Ovary (tissue), 9 donors: Measurements from ENCODE around the gene MAPKAP1. TPM values are rescaled to one million over a fixed set of nuclear protein-coding genes. Genes with fewer than 3 reads are reported as not detected.
A peak's percentile ranks its signal among the peaks of the same experiment; 100 is the strongest.

ENCODE experiments used
- DNase-seq, 5 donors: peaks; one replicate each; pipeline ENCODE4 v3.0.0-alpha.2; 2019 to 2020
- H3K27ac ChIP-seq, 2 donors: fragments of 200-600 bp; one replicate each; pipeline versions ENCODE4 v1.5.1 to v1.8.0; 2019 to 2022
- H3K27me3 ChIP-seq: fragments of 200-600 bp; one replicate; pipeline ENCODE4 v1.8.0; 2022
- H3K36me3 ChIP-seq: fragments of 200-600 bp; sonication (generic); one replicate; pipeline ENCODE4 v1.5.1; 2019
- H3K4me1 ChIP-seq: one replicate; pipeline ENCODE4 v1.8.1; 2013; ENCODE audit warnings: mild to moderate bottlenecking, moderate library complexity; ENCODE audit not compliant: insufficient read depth
- H3K4me3 ChIP-seq: fragments of 200-600 bp; sonication (generic); one replicate; pipeline ENCODE4 v1.5.1; 2017
- H3K9me3 ChIP-seq, 2 donors: fragments of 200-600 bp in 1 of 2; sonication (generic) in 1 of 2; one replicate each; pipeline versions ENCODE4 v1.5.1 to v1.8.1; 2013 to 2019; ENCODE audit warnings: mild to moderate bottlenecking in 1 of 2, moderate library complexity in 1 of 2
- EP300 ChIP-seq: sonication (generic); formaldehyde crosslinking; IDR thresholded peaks from one replicate; pipeline ENCODE4 v1.6.1; 2017; ENCODE audit warnings: antibody characterized with exemption
- POLR2A ChIP-seq: fragments of 450-650 bp; IDR thresholded peaks from one replicate; pipeline ENCODE4 v1.6.1; 2017; ENCODE audit warnings: antibody characterized with exemption, mild to moderate bottlenecking, moderate library complexity
- WGBS, 3 donors: extraction: QIAGEN DNeasy Blood & Tissue Kit in 1 of 3; methylation state at CpG; one replicate each; pipeline versions ENCODE4 v1.1.5 to v1.1.7; 2013 to 2017; 5-methylcytosine and 5-hydroxymethylcytosine counted together
- intact Hi-C, 4 donors: fragments of 100-400 bp; cut with DNase I; formaldehyde crosslinking; loops; one replicate each; pipeline versions ENCODE4 v1.11.0 to v1.15.1; 2022 to 2023
- polyA plus RNA-seq, 2 donors: library from polyadenylated mRNA; stranded (reverse); fragments of 200-250 nt in 1 of 2; fragments of 350-450 nt in 1 of 2; fragmentation: Illumina TruSeq in 1 of 2; extraction: RNeasy Lipid Tissue Mini Kit (QIAGEN cat#74804) in 1 of 2; gene quantifications; one replicate each; pipeline ENCODE4 v1.2.3, GENCODE V29; 2013 to 2014
- total RNA-seq, 7 donors: library from RNA; depleted of rRNA in 2 of 7; stranded (reverse); fragments of >200 nt in 2 of 7; fragmentation: NEBNext Ultra II Directional in 3 of 7; extraction: Animal tissue kit (Norgen Biotek cat#: 25700) in 3 of 7; gene quantifications; one replicate each; pipeline versions ENCODE4 v1.1.0 to v1.2.4, GENCODE V29; 2016 to 2023
- TF ChIP-seq, protein P1 (sequence below), 3 donors: fragments of 450-650 bp in 2 of 3; fragments of 200-600 bp in 1 of 3; IDR thresholded peaks; one replicate each; pipeline versions ENCODE4 v1.5.1 to v1.8.0; 2016 to 2022; ENCODE audit warnings: antibody characterized with exemption in 3 of 3, mild to moderate bottlenecking in 1 of 3
- donor health status: DM: no; HTN: no; CAD: no; lungs with moderate emphysema.
- donor health status: DM: no; HTN: no; CAD: no.
- donor health status: Bipolar disorder and iron deficiency.
- donor health status: DM: yes; HTN: yes; CAD: no.
- donor health status: DM: no; HTN: no; CAD: no.
- donor health status: DM: yes; HTN: yes; CAD: no.

The MAPKAP1 gene
- total and polyA plus RNA-seq, 9 donors = 43.3 to 86.5 (median 50.2) TPM

DNA sequence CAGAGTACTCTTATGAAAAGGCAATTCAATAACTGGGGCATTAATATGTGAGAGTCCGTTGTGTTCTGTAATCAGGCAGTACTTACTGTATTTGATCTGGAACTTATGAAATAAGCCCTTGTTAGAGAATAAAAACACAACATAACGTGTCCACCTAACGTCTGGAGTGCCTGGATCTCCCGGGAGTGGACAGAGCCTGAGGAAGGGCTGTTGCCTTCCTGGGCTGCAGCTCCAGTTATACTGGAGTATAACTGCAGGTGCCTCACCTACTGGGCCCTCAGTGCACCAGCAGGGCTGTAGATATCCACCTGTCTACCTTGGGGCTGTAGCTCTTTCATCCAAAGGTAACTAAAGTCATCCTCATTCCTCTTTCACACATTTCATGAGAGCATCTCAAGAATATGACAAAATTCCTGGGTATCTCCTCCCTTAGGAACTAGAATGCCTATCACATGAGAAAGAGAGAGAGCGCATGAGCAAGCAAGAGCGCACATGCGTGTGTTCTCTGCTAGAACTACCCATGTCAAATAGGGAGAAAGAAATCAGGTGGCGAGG, 245.3 kb downstream of the MAPKAP1 start:
- DNase-seq = no peak
- H3K36me3 ChIP-seq = no peaks in the 10 kb centered on the region
- H3K4me3 ChIP-seq = no peak overlapping the region
- intact Hi-C loops = no loop called here
- peaks cover 8% of the 10 kb centered on the region for H3K4me1 ChIP-seq
- TF ChIP-seq, protein P1, sequence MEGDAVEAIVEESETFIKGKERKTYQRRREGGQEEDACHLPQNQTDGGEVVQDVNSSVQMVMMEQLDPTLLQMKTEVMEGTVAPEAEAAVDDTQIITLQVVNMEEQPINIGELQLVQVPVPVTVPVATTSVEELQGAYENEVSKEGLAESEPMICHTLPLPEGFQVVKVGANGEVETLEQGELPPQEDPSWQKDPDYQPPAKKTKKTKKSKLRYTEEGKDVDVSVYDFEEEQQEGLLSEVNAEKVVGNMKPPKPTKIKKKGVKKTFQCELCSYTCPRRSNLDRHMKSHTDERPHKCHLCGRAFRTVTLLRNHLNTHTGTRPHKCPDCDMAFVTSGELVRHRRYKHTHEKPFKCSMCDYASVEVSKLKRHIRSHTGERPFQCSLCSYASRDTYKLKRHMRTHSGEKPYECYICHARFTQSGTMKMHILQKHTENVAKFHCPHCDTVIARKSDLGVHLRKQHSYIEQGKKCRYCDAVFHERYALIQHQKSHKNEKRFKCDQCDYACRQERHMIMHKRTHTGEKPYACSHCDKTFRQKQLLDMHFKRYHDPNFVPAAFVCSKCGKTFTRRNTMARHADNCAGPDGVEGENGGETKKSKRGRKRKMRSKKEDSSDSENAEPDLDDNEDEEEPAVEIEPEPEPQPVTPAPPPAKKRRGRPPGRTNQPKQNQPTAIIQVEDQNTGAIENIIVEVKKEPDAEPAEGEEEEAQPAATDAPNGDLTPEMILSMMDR (IDR thresholded peaks at IDR 0.05) = no peak
- TF ChIP-seq POLR2A = no peak
- TF ChIP-seq EP300 = no peak
- peak overlapping the region in 1 of 2 donors; percentile 21 for H3K27ac ChIP-seq
- no peaks in the 10 kb centered on the region for H3K9me3 ChIP-seq
- WGBS, 3 donors = 73 to 75% (median 73%) methylated on average over 8 of the region's 8 CpGs
- H3K27me3 ChIP-seq = no peaks in the 10 kb centered on the region

DNA sequence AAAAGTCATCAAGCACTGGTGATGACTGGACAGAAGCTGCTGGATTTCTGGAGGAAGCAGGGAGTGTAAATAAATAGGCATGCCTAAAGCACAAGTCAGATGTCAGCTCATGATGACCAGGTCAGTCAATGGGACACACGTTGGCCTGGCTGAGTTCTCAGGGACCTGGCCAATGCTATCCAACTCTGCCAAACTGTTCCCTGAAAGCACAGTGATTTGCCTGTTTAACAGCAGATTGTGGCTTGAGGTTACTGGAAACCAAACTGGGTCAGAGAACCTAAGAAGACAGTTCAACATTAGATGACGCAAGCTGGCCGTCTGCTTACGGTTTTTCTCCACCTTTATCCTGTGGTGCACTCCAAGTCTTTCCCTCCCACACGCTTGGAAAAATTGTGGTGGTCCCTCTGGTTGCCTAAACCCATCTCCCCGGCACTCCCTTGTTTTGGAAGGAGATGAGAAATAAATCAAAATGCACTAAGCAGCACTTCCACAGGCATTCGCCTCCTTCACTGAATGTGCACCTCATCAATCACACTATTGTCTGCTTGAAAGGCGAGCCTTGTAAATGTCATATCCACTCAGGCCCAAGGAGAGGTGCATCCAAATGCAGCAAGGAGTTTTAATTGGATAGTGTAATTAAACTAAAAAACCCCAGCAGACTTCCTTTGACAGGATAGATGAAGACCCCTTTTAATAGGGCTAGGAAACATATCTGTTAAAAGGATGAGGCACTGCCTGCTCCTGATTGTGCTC, 245.9 kb downstream of the MAPKAP1 start:
- TF ChIP-seq, protein P1 (IDR thresholded peaks at IDR 0.05) = no peak
- TF ChIP-seq POLR2A = no peak
- TF ChIP-seq EP300 = no peak
- Histone ChIP-seq H3K36me3 (no peaks in the 10 kb centered on the region), H3K27me3 (no peaks in the 10 kb centered on the region), H3K9me3 (no peaks in the 10 kb centered on the region), H3K4me1 (peaks cover 4% of the 10 kb centered on the region), H3K4me3 (no peak overlapping the region), H3K27ac (peak overlapping the region in 1 of 2 donors; percentile 21)
- intact Hi-C loops = no loop called here
- WGBS, 3 donors = 38 to 66% (median 43%) methylated on average over 8 of the region's 8 CpGs
- DNase-seq = peak; percentile 54 to 79 (median 68)

DNA sequence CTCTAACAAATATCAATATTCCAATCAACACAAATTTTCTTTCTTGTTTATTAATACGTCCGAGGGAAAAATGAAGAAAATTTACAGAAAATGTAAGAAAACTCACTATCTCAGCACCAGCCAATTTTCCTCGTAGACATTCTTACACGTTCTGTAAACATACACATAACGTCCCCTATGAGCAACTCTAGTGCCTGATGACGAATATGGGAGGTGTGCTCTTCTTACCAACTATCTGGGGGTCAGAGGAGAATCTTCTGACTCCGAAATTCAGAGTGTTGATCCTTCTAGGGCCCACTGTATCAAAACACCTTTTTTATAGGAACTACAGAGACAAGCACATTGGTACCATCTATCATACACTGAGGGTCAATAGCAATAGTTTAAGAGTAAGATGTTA, 246.7 kb downstream of the MAPKAP1 start:
- no peak for TF ChIP-seq POLR2A
- no peak for TF ChIP-seq EP300
- TF ChIP-seq, protein P1 (IDR thresholded peaks at IDR 0.05) = no peak
- no peak for DNase-seq
- H3K36me3 ChIP-seq = no peaks in the 10 kb centered on the region
- intact Hi-C loops = no loop called here
- H3K27ac ChIP-seq = no peak overlapping the region
- H3K27me3 ChIP-seq = no peaks in the 10 kb centered on the region
- no peaks in the 10 kb centered on the region for H3K9me3 ChIP-seq
- peaks cover 4% of the 10 kb centered on the region for H3K4me1 ChIP-seq
- H3K4me3 ChIP-seq = no peak overlapping the region
- 88 to 89% (median 89%) methylated on average over 7 of the region's 7 CpGs for WGBS, 3 donors

DNA sequence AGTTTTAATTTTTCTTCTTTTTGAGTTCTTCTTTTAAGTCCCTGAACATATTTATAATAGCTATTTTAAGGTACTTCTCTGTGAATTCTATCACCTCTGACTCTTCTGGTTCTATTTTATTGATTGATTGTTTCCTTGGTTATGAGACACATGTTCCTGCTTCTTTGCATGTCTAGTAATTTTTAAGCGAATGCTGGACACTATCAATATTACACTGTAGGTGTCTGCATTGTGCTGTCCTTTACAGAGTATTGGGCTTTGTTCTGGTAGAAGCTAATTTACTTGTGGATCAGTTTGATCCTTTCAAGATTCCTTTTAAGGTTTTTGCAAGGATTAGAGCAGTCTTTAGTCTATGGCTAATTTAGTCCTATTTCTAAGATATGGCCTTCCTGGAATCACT, 249.7 kb downstream of the MAPKAP1 start:
- Histone ChIP-seq H3K27me3 (no peaks in the 10 kb centered on the region), H3K9me3 (no peaks in the 10 kb centered on the region), H3K4me1 (no peaks in the 10 kb centered on the region), H3K4me3 (no peak overlapping the region), H3K27ac (no peak overlapping the region), H3K36me3 (no peaks in the 10 kb centered on the region)
- WGBS, 3 donors = 97 to 100% (median 100%) methylated on average over 1 of the region's 1 CpG
- no peak for DNase-seq
- intact Hi-C loops = no loop called here
- TF ChIP-seq POLR2A (no peak), EP300 (no peak)
- TF ChIP-seq, protein P1 (IDR thresholded peaks at IDR 0.05) = no peak
